Germinal center (tissue), 1 donor: ENCODE measurements around the gene COX4I2.
"Not testable (repeated sequence)": the region's sequence is repeated elsewhere in the genome, so short reads cannot be mapped to it uniquely, and the experiment has no call there.

Experiments
- DNase-seq: peaks from one replicate; pipeline ENCODE4 v3.0.0; 2012; ENCODE audit warnings: mixed read lengths, low spot score

Gene COX4I2

DNA sequence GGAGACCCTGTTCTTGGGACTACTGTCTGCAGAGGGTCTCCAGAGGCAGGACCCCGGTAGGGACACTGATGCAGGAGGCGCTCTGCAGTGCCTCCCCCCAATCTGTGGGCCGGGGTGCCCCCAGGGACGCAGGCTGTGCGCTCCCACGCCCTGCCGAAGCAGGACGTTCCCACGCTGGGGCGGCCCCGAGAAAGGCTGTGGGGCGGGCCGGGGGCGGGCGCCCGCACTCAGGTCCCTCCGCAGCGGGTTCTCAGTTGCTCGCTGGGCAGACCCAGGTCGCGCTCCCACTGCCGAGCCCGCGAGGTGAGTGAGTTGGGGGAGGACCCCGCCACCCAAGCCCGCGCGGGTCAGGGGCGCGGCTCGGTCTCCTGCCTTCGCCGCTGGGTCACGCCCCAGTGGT, at the start of gene COX4I2:
TSS of gene COX4I2 (plus strand) at position 253 of the 400 bp plus-strand sequence. CDS start 1,106 bp downstream, outside the sequence.
- no peak for DNase-seq

DNA sequence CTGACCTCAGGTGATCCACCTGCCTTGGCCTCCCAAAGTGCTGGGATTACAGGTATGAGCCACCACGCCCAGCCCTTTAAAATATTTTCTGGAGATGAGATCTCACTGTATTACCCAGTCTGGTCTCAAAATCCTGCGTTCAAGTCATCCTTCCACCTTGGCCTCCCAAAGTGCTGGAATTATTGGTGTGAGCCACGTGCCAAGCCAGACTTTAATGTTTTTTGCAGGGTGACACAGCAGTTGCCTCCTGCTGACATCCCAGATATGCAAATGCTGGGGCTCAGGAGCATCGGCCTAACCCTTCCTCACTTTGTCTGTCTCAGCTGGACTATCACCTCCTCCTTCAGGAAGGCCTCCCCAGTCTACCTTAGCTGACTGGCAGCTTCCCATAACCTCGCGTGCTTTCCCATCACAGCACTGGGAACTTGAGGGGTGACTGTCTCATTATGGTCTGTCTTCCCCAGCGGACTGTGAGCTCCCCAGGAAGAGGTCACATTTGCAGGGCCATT, 46.9 kb upstream of the COX4I2 start:
- no peak for DNase-seq

DNA sequence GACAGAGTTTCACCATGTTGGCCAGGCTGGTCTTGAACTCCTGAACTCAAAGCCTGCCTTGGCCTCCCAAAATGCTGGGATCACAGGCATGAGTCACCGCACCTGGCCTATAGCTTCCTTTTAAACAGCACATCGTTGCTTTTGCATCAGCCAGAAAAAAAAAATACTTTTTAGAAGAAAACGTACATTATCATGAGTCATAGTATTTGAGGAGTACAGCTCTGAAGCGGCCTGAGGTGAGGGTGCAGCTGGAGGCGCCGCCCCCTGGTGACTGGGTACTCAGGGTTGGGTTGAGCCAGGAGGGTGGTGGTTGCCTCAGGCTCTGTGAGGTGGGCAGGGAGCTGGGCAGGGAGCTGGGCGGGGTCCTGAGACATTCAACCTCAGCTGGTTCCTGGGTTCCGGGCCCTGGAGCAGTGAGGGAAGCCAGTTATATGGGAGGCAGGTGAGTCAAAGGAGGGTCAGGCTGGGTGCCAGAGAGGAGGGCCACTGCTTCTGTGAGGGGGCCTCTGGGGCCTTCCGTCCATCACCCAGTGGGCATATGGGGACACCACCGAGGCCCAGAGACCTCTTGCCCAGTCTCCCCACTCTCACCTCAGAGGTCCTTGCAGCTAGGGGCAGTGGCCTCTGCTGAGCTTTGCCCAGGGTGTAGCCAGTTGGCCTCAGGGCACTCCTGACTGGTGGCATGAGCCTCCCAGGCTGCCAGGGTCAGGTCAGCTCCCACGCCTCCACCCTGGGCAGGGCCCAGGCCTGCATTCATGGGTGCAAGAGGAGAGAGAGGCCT, 44.3 kb upstream of the COX4I2 start:
- DNase-seq, result no peak

DNA sequence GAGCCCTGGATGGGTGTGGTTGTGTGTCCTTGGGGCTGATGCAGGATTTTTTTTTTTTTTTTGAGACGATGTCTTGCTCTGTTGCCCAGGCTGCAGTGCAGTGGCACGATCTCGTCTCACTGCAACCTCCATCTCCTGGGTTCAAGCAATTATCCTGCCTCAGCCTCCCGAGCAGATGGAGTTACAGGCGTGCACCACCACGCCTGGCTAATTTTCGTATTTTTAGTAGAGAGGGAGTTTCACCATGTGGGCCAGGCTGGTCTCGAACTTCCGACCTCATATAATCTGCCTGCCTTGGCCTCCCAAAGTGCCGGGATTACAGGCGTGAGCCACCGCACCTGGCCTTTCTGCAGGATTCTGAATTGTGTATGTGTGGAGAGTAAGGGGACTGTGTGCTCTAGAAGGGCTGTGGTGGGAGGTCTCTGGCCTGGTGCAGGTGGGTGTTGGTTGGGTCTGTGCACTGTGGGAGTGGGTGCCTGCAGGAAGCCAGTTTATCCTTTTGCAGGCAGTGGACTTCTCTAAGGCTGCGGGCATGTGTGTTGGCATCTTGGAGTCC, 43.6 kb upstream of the COX4I2 start:
- no peak for DNase-seq

DNA sequence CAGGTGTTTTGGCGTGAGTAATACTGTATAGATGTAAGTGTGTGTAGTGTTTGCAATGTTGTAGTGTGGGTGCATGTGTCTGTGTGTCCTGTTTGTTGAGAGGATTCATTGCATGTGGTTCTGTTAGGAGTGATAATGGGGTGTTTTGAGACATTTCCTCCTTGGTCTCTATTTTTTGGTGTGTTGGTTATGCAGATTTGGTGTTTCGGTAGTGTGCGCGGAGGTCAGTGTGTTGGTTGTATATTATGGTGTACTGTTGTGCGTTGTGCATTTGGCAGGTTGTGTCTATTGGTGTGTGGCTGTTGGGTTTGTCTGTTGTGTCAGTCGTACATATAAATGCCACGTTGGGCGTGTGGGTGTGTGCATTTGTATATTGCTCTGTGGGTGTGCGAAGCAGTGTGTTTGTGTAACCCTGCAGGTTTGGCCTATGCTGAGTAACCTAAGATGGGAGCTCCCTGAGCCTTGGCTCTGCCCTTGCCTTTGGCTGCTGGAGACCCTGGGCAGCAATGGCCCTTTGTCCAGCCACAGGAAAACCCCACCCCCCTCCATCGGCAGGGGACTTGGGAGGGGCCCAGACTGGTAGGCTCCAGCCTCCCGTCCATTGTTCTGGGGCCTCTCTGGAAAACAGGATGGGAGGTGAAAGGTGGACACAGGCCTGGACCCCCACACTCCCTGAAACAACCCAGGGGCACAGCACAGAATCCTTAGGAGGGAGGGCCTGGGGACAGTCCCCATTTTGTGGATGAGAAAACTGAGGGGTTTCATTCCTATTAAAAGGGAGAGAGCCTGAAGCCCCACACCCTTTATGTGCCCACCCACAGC, 42.9 kb upstream of the COX4I2 start:
- DNase-seq, result no peak

DNA sequence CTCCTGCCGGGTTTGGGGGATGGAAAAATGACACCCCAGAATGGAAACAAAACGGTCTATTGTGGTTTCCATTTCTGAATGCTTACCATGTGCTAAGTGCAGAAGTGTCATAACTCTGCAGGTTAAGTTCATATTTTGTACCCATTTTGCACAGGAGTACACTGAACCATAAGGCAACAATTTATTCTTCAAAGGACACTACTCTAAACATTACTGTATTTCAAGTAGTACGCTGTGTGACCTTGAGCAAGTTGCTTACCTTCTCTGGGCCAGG, 42.4 kb upstream of the COX4I2 start:
- DNase-seq, result no peak

DNA sequence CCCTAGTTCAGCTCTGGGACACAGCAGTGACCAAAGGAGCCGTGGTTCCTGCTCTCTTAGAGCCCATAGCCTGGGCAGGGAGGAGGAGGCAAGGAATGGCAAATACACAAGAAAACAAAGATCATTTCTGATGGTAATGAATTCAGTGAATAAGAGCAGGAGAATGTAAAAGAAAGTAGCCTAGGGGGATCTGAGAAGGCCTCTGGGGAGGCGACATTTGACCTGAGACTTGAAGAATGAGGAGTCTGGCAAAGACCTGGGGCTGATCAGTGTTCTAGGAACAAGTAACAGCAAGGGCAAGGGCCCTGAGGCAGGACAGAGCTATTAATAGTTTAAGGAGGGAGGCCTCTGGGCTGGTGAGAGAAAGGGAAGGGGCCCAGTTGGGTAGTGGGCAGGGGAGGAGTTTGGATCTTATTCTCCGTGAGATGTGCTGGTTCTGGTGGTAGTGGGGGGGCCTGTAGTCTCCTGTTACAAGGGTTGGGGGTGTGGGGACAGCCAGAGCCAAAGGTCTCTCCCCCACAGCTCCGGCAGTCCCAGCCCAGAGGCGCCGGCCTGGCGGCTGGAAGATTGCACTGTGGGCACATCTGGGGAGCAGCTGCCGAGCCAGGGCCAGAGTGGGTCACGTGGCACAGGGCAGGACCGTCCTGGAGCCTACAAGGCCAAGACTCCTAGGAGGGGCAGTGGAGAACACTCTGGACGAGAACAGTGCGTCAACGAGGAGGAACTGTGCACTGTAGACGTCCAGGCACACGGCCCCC, 41.9 kb upstream of the COX4I2 start:
- no peak for DNase-seq

DNA sequence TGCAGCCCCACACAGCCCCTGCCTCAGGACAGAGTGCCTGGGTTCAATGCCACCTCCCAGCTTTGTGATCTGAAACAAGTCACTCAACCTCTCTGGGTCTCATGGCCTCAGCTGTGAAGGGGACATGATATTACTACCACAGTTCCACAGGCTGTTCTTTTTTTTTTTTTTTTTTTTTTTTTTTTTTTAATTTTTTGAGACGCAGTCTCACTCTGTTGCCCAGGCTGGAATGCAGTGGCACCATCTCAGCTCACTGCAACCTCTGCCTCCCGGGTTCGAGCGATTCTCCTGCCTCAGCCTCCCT, 41.3 kb upstream of the COX4I2 start:
- not testable (repeated sequence) for DNase-seq

DNA sequence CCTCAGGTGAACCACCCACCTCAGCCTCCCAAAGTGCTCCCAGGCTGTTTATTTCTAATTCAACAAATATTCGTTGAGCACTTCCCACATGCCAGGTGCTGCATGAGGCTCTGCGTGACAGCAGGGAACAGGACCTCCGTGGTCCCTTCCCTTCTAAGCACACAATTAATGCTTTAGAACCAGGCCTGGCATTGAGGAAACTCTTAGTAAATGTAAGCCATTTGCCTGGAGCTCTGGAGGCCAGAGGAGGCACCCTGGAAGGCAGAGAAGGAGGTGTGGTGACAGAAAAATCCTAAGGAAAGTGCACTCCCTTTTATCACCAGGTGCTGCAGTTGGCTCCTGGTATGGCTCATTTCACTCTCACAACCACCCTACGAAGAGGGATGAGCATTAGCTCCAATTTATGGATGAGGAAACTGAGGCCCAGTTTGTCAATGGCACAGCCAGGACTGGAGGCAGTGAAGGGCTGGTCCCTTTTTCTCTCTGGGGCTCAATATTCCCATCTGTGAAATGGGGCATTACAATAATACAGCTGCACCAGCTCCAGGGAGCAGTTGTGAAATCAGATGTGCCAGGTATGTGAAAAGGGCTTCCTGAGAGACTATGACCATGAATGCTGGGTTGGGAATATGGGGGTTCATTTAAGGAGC, 40.8 kb upstream of the COX4I2 start:
- DNase-seq, result no peak

DNA sequence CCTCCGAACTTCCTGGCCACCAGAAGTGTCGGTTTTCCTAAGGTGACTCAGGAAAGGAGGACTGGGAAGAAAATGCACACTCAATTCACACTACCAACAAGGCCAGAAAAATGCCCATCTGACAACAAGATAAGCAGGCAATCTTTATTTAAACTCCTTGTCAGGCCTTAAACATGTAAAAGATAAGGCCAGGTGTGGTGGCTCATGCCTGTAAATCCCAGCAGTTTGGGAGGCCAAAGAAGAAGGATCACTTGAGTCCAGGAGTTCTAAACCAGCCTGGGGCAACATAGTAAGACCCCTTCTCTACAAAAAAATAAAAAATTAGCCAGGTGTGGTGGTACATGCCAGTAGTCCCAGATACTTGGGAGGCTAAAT, 40.2 kb upstream of the COX4I2 start:
- DNase-seq, result no peak

DNA sequence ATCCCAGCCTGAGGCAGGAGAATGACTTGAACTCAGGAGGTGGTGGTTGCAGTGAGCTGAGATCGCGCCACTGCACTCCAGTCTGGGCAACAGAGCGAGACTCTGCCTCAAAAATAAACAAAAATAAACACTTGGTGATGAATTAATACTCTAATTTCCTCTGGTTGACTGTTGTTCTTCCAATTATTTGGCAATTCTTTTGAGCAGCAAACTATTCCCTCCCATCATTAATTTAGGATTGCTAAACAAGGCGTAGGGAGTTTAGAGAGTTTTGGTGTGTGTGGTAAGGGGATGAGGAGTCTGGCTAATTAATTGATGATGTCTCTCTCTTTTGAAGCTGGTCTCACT, 35.3 kb upstream of the COX4I2 start:
- DNase-seq, result no peak

DNA sequence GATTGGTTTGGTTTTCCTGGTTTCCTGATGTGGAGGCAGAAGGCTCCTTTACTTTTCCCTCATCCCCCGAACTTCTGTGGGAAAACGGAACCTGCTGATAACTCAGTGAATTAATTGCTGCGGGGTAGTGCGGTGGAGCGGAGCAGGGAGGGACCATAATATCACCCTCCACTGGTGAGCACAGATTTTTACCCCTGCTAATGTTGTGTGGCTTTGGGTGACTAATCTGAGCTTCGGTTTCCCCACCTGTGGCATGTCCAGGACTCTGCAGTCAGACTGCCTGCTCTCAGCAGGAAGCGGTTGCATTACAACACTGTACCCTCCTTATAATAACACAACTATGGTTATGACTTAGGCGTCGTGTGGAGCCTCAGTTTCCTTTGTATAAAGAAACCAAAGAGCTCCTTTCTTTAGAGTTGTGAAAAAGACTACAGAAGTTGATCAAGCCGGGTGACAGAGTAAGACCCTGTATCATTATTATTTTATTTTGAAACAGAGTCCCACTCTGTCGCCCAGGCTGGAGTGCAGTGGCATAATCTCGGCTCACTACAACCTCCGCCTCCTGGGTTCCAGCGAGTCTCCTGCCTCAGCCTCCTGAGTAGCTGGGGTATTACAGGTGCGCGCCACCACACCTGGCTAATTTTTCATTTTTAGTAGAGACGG, 34.8 kb upstream of the COX4I2 start:
- no peak for DNase-seq

DNA sequence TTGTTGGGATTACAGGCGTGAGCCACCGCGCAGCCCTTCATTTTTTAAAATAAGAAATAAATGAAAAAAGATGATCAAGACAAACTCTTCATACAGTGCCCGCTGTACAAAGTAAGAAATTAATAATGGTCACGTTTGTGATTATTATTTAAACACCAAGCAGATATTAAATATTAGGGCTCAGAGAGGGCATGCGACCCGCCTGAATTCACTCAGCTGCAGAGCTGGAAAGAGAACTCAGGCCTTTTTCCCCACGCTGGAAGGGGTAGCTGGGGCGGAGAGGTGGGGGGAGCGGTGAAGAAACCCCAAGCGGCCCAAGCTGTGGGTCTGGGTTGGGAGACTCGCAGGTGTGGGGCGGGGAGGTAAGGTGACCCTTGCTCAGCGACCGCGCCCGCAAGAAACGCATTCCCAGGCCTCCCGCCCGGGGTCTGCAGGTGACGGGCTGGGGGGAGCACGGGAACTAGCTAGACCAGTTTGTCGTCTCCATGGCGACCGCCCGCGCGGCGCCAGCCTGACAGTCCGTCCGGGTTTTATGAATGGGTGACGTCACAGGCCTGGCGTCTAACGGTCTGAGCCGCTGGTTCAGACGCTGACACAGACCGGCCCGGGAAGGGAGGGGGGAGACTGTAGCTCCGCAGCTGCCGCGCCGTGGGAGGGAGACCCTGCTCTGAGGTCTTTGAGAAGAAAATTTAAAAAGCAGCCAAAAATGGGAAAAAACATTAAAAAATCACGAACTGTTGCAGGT, 33.7 kb upstream of the COX4I2 start:
- DNase-seq, result peak; percentile 82

DNA sequence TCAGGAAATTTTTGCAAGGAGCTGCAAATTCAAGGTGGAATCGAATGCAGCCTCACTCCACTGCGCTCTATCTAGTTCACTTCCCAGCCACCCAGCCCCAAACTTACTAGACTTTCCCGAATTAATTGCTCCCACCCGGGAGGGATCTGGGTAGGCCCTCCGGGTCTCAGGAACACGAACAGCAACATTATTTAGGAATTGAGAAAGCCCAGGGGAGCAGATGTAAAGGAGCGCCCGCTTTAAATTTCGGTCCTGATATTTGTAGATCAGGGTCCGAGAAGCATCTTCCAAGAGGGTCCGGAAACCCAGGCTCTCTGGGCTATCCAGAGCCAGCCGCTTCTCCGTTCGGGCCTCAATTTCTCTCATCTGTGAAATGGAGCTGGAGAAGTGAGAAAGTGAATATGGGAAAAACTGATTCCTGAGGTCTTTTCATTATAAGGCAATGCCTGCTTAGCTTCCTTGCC, 33.1 kb upstream of the COX4I2 start:
- DNase-seq, result no peak

DNA sequence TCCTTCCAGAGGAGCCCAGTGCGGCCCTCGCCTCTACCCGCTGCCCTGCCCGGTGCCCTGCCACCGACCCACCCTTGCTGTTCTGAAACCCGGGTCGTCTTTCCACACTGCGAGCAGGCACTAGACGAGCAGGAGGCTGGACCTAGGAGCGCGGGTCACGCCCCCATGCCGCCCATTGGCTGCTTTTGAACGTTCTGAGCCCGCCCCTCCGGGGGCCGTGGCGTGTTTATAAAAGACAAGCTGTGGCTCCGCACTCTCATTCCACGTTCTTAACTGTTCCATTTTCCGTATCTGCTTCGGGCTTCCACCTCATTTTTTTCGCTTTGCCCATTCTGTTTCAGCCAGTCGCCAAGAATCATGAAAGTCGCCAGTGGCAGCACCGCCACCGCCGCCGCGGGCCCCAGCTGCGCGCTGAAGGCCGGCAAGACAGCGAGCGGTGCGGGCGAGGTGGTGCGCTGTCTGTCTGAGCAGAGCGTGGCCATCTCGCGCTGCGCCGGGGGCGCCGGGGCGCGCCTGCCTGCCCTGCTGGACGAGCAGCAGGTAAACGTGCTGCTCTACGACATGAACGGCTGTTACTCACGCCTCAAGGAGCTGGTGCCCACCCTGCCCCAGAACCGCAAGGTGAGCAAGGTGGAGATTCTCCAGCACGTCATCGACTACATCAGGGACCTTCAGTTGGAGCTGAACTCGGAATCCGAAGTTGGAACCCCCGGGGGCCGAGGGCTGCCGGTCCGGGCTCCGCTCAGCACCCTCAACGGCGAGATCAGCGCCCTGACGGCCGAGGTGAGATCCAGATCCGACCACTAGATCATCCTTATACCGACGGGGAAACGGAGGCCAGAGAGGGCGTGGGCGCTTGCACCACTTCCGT, 32.4 kb upstream of the COX4I2 start, which contains the start of gene ID1:
TSS of gene ID1 (plus strand) at position 259 of the 871 bp plus-strand sequence. CDS start at position 358, 99 bp downstream.
- DNase-seq, result peak; percentile 92

DNA sequence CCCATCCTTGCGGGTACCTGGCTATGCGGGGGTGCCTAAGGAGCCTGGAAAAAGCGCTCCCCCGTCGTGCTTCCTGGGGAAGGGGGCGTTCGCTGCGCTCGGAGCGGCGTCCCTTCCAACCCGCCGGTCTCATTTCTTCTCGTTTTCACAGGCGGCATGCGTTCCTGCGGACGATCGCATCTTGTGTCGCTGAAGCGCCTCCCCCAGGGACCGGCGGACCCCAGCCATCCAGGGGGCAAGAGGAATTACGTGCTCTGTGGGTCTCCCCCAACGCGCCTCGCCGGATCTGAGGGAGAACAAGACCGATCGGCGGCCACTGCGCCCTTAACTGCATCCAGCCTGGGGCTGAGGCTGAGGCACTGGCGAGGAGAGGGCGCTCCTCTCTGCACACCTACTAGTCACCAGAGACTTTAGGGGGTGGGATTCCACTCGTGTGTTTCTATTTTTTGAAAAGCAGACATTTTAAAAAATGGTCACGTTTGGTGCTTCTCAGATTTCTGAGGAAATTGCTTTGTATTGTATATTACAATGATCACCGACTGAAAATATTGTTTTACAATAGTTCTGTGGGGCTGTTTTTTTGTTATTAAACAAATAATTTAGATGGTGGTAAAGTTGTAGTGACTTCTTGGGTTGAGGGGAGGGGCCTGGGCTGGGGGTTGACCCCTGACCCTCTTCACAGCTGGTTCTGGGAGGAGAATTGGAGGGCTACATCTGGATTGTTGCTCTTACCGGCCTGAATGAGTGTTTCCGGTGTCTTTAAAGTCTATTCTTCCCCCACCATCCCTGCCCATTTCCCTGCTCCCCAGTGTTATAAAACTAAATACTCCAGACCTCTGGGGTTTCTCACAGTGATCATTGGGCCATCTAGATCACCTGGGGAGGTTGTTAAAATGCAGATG, 31.6 kb upstream of the COX4I2 start:
- peak; percentile 34 for DNase-seq

DNA sequence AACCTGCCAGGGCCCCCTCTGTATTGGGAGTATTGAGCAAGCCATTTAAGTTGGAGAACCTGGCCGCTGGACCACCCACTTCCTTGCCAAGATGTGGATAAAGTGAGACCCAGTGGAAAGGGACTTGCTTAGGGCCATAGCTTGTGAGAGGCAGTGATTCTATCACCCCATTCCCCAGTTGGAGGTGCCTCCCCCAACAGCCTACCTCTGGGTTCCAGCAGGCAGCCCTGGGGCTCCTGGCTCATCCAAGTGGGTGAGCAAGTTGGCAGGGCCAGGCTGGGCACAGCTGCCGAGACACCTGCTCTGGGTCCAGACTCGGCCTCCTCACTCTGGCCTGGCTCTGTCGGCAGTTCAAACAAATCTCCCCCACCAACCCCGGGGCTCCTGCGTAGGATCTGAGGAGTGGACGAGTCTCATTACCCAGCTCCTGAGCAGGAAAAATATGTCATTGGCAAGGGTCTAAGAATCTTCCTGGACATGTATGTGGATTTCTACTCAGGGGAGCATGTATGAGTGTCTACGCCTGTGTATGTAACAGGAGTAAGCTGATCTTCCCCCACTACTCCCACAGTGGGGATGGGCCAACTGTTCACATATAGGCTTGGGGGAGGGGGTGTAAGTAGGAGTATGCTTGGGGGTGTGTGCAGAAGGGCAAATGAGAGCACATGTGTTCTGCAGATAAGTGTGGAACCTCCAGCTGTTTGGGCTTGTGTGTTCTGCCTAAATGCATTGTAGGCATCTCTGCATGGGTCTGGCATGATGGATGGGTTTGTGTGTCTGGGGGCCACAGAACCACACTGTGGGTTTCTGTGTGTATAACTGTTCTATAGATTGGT, 30.7 kb upstream of the COX4I2 start:
- no peak for DNase-seq
